Keratinocyte (primary cell): Measurements from ENCODE around the gene RAX2. TPM values are rescaled to one million over a fixed set of nuclear protein-coding genes. Genes with fewer than 3 reads are reported as not detected.

Experiments used
- DNase-seq: peaks from one replicate; pipeline ENCODE4 v3.0.0-alpha.2; 2011; ENCODE audit warnings: low read depth, missing footprints, low spot score
- FAIRE-seq: peaks from 2 replicates; lab custom pipeline; 2011; peaks lifted over from hg19 to GRCh38; lab: Jason Lieb, UNC
- H2AFZ ChIP-seq: 2 replicates; pipeline ENCODE4 v1.6.0; 2012; ENCODE audit warnings: low read length, control low read depth, inconsistent platforms; ENCODE audit not compliant: control insufficient read depth
- H3K27ac ChIP-seq: 2 replicates; pipeline ENCODE4 v1.5.1; 2011; ENCODE audit warnings: low read length; ENCODE audit not compliant: control insufficient read depth, insufficient read depth
- H3K27me3 ChIP-seq: 3 replicates; pipeline ENCODE4 v1.6.0; 2011; ENCODE audit warnings: low read length; ENCODE audit not compliant: control insufficient read depth, insufficient read depth; ENCODE audit errors: extremely low read depth
- H3K36me3 ChIP-seq, 2 experiments: 2 replicates in 1 of 2; 3 replicates in 1 of 2; pipeline ENCODE4 v1.5.1; 2011; ENCODE audit warnings: low read length in 2 of 2, mild to moderate bottlenecking in 1 of 2; ENCODE audit not compliant: control insufficient read depth in 2 of 2, insufficient read depth in 2 of 2; ENCODE audit errors: extremely low read depth in 1 of 2
- H3K4me1 ChIP-seq: 3 replicates; pipeline ENCODE4 v1.5.1; 2011; ENCODE audit warnings: low read length; ENCODE audit not compliant: control insufficient read depth, insufficient read depth; ENCODE audit errors: extremely low read depth
- H3K4me2 ChIP-seq: 3 replicates; pipeline ENCODE4 v1.6.0; 2011; ENCODE audit warnings: low read depth, low read length; ENCODE audit not compliant: control insufficient read depth, insufficient read depth; ENCODE audit errors: extremely low read depth
- H3K4me3 ChIP-seq, 3 experiments: fragments of 200-600 bp in 1 of 3; sonication (generic) in 1 of 3; 2 replicates in 2 of 3; 3 replicates in 1 of 3; pipeline ENCODE4 v1.5.1; 2011 to 2016; ENCODE audit warnings: low read length in 3 of 3, mild to moderate bottlenecking in 3 of 3, control low read depth in 2 of 3, inconsistent platforms in 1 of 3, low read depth in 1 of 3, mixed read lengths in 1 of 3, mixed run types in 1 of 3, moderate library complexity in 1 of 3; ENCODE audit not compliant: control insufficient read depth in 2 of 3, insufficient read depth in 2 of 3; ENCODE audit errors: extremely low read depth in 1 of 3
- H3K79me2 ChIP-seq: 2 replicates; pipeline ENCODE4 v1.6.0; 2012; ENCODE audit warnings: low read length; ENCODE audit not compliant: control insufficient read depth, insufficient read depth
- H3K9ac ChIP-seq: 3 replicates; pipeline ENCODE4 v1.6.0; 2011; ENCODE audit warnings: low read length; ENCODE audit not compliant: control insufficient read depth, insufficient read depth; ENCODE audit errors: extremely low read depth
- H3K9me1 ChIP-seq: 3 replicates; pipeline ENCODE4 v1.6.0; 2011; ENCODE audit warnings: low read length; ENCODE audit not compliant: control insufficient read depth, insufficient read depth; ENCODE audit errors: extremely low read depth
- H3K9me3 ChIP-seq: 2 replicates; pipeline ENCODE4 v1.5.1; 2012; ENCODE audit warnings: low read depth, low read length; ENCODE audit not compliant: control insufficient read depth
- H4K20me1 ChIP-seq: 3 replicates; pipeline ENCODE4 v1.6.0; 2011; ENCODE audit warnings: low read length; ENCODE audit not compliant: control insufficient read depth, insufficient read depth; ENCODE audit errors: extremely low read depth
- CTCF ChIP-seq, 3 experiments: IDR thresholded peaks in 1 of 3; conservative IDR thresholded peaks in 1 of 3; optimal IDR thresholded peaks in 1 of 3; 2 replicates in 2 of 3; 3 replicates in 1 of 3; pipeline versions ENCODE3 to v1.5.1; 2011; ENCODE audit warnings: low read length in 3 of 3, mild to moderate bottlenecking in 3 of 3, moderate library complexity in 2 of 3, control low read depth in 1 of 3, inconsistent platforms in 1 of 3; ENCODE audit not compliant: insufficient read depth in 2 of 3; ENCODE audit errors: extremely low read depth in 1 of 3
- EZH2 ChIP-seq: IDR thresholded peaks from one replicate; pipeline ENCODE4 v1.6.1; 2012; ENCODE audit warnings: inconsistent platforms, mild to moderate bottlenecking, low read length, moderate library complexity
- dilution Hi-C: fragments of 300-500 bp; cut with MboI; formaldehyde crosslinking; loops from one replicate; pipeline ENCODE4 v1.7.0; 2020; ENCODE audit warnings: low sequenced_read_pairs; ENCODE audit not compliant: extremely low pct_ligation_motif_present
- polyA plus RNA-seq, 5 experiments: library from polyadenylated mRNA; depleted of rRNA in 3 of 5; stranded (reverse) in 3 of 5; stranded (forward) in 1 of 5; unstranded in 1 of 5; fragments of >200 nt; gene quantifications; 1 replicate in 1 of 5; 2 replicates in 3 of 5; 3 replicates in 1 of 5; pipeline versions ENCODE4 v1.2.1 to v1.2.3, GENCODE V29; 2011 to 2012; ENCODE audit warnings: missing spikeins in 2 of 5, low read depth in 1 of 5, low replicate concordance in 1 of 5

RAX2 gene
- polyA plus RNA-seq, 1 donor (not counting 4 experiments of a cell fraction or from before 2014, with no cell fraction given) = not detected

- FAIRE-seq (peak; percentile 91), DNase-seq (peak; percentile 90)
- no peak for TF ChIP-seq CTCF (optimal IDR thresholded peaks at IDR 0.05 in 1 of 3, IDR thresholded peaks at IDR 0.05 in 1 of 3, conservative IDR thresholded peaks at IDR 0.05 in 1 of 3; ENCODE audit: extremely low read depth in 1 of 3, insufficient read depth in 2 of 3, low read length in 3 of 3)
- no peak for TF ChIP-seq EZH2
- peak within 1 kb of the TSS; percentile 99 for H3K9ac ChIP-seq
- H3K27ac ChIP-seq = peak within 1 kb of the TSS; percentile 98
- peak within 1 kb of the TSS; percentile 80 to 98 (median 96) for H3K4me3 ChIP-seq
- peak within 1 kb of the TSS; percentile 89 for H2AFZ ChIP-seq
- H3K36me3 ChIP-seq = peaks cover 8 to 10% of the 10 kb centered on the region in 2 experiments
- H3K79me2 ChIP-seq = peaks cover 18% of the 10 kb centered on the region
- H3K4me2 ChIP-seq = peak within 1 kb of the TSS; percentile 91
- no peaks in the 10 kb centered on the region for H3K9me1 ChIP-seq
- H3K27me3 ChIP-seq = no peaks in the 10 kb centered on the region
- dilution Hi-C loops = no loop called here
- no peaks in the 10 kb centered on the region for H3K9me3 ChIP-seq
- no peaks in the 10 kb centered on the region for H4K20me1 ChIP-seq
- peaks cover 9% of the 10 kb centered on the region for H3K4me1 ChIP-seq
These were observed 9.2 kb downstream of the RAX2 start, which contains the start of gene MRPL54 for GRCh38 chr19:3762501-3763459. TSS of gene MRPL54 (plus strand) at chr19:3762682. CDS start at chr19:3762701, 19 bp downstream.

GRCh38 chr19:3762130-3762473 lies 9.9 kb downstream of the RAX2 start:
- H3K4me3 ChIP-seq = peak overlapping the region; percentile 79 to 97 (median 94)
- no peaks in the 10 kb centered on the region for H3K27me3 ChIP-seq
- peak overlapping the region; percentile 98 for H3K27ac ChIP-seq
- peaks cover 9% of the 10 kb centered on the region for H3K4me1 ChIP-seq
- DNase-seq (no peak), FAIRE-seq (no peak)
- peak overlapping the region; percentile 99 for H3K9ac ChIP-seq
- no peaks in the 10 kb centered on the region for H4K20me1 ChIP-seq
- no peak overlapping the region for H2AFZ ChIP-seq
- peaks cover 18% of the 10 kb centered on the region for H3K79me2 ChIP-seq
- H3K4me2 ChIP-seq = peak overlapping the region; percentile 72
- no peaks in the 10 kb centered on the region for H3K9me1 ChIP-seq
- dilution Hi-C loops = no loop called here
- peaks cover 7 to 8% of the 10 kb centered on the region in 2 experiments for H3K36me3 ChIP-seq
- TF ChIP-seq CTCF (optimal IDR thresholded peaks at IDR 0.05 in 1 of 3, IDR thresholded peaks at IDR 0.05 in 1 of 3, conservative IDR thresholded peaks at IDR 0.05 in 1 of 3; ENCODE audit: extremely low read depth in 1 of 3, insufficient read depth in 2 of 3, low read length in 3 of 3) = no peak
- TF ChIP-seq EZH2 = no peak
- H3K9me3 ChIP-seq = no peaks in the 10 kb centered on the region
